ENCODE measurements around the gene PTBP2. TPM values are rescaled to one million over a fixed set of nuclear protein-coding genes. Genes with fewer than 3 reads are reported as not detected.

Gene PTBP2
- total RNA-seq, 1 donor: 10.8 TPM

GRCh38 chr1:96820107-96820506 is 98.5 kb downstream of the PTBP2 start:
- no peak for DNase-seq (ENCODE audit: low read depth in 2 of 3, low spot score in 2 of 3)

- DNase-seq (ENCODE audit: low read depth in 2 of 3, low spot score in 2 of 3): no peak
Observed at GRCh38 chr1:96820671-96821070, 99.1 kb downstream of the PTBP2 start.

- no peak for DNase-seq (ENCODE audit: low read depth in 2 of 3, low spot score in 2 of 3)
Observed at GRCh38 chr1:96825231-96825630, 103.6 kb downstream of the PTBP2 start.

GRCh38 chr1:96825950-96826576 is 104.5 kb downstream of the PTBP2 start:
- no peak for DNase-seq (ENCODE audit: low read depth in 2 of 3, low spot score in 2 of 3)

GRCh38 chr1:96833376-96833775 is 111.8 kb downstream of the PTBP2 start:
- DNase-seq (ENCODE audit: low read depth in 2 of 3, low spot score in 2 of 3): no peak

- DNase-seq (ENCODE audit: low read depth in 2 of 3, low spot score in 2 of 3): no peak
Observed at GRCh38 chr1:96834986-96835385, 113.4 kb downstream of the PTBP2 start.

GRCh38 chr1:96837057-96837780 is 115.6 kb downstream of the PTBP2 start:
- DNase-seq (ENCODE audit: low read depth in 2 of 3, low spot score in 2 of 3): no peak

GRCh38 chr1:96837781-96838216 is 116.2 kb downstream of the PTBP2 start:
- DNase-seq (ENCODE audit: low read depth in 2 of 3, low spot score in 2 of 3): peak in 1 of 3 donors; percentile 6

- DNase-seq (ENCODE audit: low read depth in 2 of 3, low spot score in 2 of 3): no peak
Observed at GRCh38 chr1:96840396-96840795, 118.8 kb downstream of the PTBP2 start.

GRCh38 chr1:96842215-96842614 is 120.6 kb downstream of the PTBP2 start:
- peak in 2 of 3 donors; percentile 5 to 23 for DNase-seq (ENCODE audit: low read depth in 2 of 3, low spot score in 2 of 3)

- DNase-seq (ENCODE audit: low read depth in 2 of 3, low spot score in 2 of 3): no peak
Observed at GRCh38 chr1:96843196-96843595, 121.6 kb downstream of the PTBP2 start.

GRCh38 chr1:96843601-96844000 is 122.0 kb downstream of the PTBP2 start:
- DNase-seq (ENCODE audit: low read depth in 2 of 3, low spot score in 2 of 3): no peak

- peak in 2 of 3 donors; percentile 29 to 47 for DNase-seq (ENCODE audit: low read depth in 2 of 3, low spot score in 2 of 3)
Observed at GRCh38 chr1:96845464-96845863, 123.9 kb downstream of the PTBP2 start.

- no peak for DNase-seq (ENCODE audit: low read depth in 2 of 3, low spot score in 2 of 3)
Observed at GRCh38 chr1:96861836-96862235, 140.3 kb downstream of the PTBP2 start.

- DNase-seq (ENCODE audit: low read depth in 2 of 3, low spot score in 2 of 3): no peak
Observed at GRCh38 chr1:96863449-96863848, 141.9 kb downstream of the PTBP2 start.

Measured in hematopoietic multipotent progenitor cell (in vitro differentiated cells).